ENCODE data around the gene FBXO48.
"Not testable (repeated sequence)": the region's sequence is repeated elsewhere in the genome, so short reads cannot be mapped to it uniquely, and the experiment has no call there.

Gene FBXO48

DNA sequence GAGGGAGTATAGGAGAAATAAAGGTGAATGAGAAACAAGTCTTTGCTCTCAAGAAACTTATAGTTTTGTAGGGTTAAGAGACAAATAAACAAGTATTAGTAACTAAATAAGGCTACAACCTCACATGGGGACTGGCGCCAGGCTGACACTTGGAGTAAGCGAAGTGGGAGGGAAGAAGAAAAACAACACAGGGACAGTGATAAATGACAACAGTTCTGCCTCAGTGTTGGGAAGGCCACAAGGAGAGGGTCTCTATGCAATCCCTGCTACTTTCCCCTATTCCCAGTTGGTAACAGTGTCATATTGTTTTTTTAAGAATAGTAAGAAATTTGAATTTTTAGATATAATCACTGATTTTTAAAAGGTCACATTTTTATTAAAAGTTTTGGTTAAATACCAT, 4.3 kb upstream of the FBXO48 start:
- no peak for DNase-seq (ENCODE audit: low read depth)

- DNase-seq (ENCODE audit: low read depth): no peak
These were observed 2.8 kb upstream of the FBXO48 start for GRCh38 chr2:68469935-68470334.

GRCh38 chr2:68468801-68469200, 1.7 kb upstream of the FBXO48 start:
- no peak for DNase-seq (ENCODE audit: low read depth)

- DNase-seq (ENCODE audit: low read depth): no peak
These were observed 367 bp downstream of the FBXO48 start for GRCh38 chr2:68466778-68467076.

- DNase-seq (ENCODE audit: low read depth): peak; percentile 63
These were observed 725 bp downstream of the FBXO48 start for GRCh38 chr2:68466361-68466777.

GRCh38 chr2:68465081-68465916, 1.8 kb downstream of the FBXO48 start:
- peak; percentile 40 for DNase-seq (ENCODE audit: low read depth)

DNA sequence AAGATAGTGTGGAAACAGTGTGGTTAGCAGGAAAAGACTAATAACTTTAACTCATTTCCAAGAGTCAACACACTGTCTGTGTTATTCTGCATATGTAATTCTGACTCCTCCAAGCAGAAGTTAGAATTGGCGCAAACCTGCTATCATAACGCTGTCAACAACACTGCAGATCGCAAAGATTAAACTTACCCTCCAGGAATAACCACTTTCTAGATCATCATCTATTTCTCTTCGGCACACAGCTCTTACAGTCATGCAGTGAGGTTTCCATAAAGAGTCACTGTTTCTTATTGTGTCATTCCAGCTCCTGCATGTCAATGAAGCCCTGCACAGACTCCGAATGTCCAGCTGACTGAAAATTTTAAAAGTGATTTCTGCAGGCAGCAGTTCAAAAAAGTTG, 2.4 kb downstream of the FBXO48 start:
- no peak for DNase-seq (ENCODE audit: low read depth)

- no peak for DNase-seq (ENCODE audit: low read depth)
These were observed 3.7 kb downstream of the FBXO48 start for GRCh38 chr2:68463287-68463877.

GRCh38 chr2:68458981-68459380, 8.1 kb downstream of the FBXO48 start:
- DNase-seq (ENCODE audit: low read depth): no peak

DNA sequence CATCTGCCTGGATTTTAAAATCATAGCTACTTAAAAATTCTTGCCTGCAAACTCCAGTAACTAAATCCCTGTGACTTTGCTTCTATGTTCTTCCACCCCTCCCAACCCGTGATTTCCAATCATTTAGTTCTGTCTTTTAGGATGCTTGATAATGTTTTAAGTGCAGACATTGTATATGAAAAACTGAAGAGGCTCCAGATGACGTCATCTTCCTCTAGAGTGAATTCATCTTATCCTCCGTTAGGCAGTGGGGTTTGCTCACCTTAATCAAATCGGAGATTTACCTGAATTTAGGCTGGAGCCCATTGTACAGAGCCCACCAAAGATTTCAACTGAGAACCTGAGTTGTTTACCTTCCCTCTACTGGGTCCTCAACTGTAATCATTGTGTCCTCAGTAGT, 10.9 kb downstream of the FBXO48 start:
- DNase-seq (ENCODE audit: low read depth): no peak

DNA sequence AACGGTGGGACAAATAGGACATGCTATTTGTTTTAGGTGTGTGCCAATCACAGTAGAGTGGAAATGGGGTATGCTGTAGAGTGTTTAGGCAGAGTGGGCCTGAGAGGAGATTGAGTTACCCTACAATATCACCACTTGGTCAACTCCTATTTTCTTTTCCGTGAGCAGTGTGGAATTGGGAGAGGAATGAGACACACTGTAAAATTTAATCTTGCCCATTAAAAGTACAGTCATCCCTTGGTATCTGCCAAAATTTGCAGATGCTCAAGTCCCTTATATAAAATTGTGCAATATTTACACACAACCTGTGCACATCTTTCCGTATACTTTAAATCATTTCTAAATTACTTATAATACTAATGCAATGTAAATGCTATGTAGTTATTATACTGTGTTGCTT, 12.4 kb downstream of the FBXO48 start:
- DNase-seq (ENCODE audit: low read depth): no peak

GRCh38 chr2:68453761-68454360, 13.2 kb downstream of the FBXO48 start:
- no peak for DNase-seq (ENCODE audit: low read depth)

DNA sequence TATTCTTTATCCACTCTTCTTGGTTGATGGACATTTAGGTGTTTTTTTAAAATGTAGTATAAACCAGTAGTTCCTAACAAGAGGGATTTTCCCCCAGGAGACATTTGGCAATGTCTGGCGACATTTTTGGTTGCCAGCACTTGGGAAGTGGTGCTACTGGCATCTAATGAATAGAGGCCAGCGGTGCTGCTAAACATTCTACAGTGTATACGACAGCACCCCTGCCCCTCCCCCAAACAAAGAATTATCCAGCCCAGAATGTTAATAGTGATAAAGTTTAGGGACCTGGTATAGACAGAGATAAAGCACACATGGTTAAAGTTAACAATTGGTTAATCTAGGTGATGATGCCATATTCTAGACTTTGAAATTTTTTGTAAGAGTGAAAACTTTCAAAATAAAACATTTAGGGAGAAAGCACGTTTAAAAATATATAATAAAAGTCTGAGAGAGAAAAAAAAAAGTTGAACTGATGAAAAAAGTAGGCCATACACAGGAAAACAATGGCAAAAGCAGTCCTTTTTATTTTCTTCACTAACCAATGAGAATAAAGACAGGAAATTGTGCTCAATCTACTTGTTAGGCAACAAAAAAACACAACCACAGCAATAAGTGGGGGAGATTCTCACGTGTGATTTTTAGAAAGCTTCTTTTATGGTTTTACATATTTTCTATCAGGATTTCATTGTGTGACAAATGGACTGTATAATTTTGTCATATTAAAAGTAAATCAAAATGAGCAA, 14.8 kb downstream of the FBXO48 start:
- no peak for DNase-seq (ENCODE audit: low read depth)

DNA sequence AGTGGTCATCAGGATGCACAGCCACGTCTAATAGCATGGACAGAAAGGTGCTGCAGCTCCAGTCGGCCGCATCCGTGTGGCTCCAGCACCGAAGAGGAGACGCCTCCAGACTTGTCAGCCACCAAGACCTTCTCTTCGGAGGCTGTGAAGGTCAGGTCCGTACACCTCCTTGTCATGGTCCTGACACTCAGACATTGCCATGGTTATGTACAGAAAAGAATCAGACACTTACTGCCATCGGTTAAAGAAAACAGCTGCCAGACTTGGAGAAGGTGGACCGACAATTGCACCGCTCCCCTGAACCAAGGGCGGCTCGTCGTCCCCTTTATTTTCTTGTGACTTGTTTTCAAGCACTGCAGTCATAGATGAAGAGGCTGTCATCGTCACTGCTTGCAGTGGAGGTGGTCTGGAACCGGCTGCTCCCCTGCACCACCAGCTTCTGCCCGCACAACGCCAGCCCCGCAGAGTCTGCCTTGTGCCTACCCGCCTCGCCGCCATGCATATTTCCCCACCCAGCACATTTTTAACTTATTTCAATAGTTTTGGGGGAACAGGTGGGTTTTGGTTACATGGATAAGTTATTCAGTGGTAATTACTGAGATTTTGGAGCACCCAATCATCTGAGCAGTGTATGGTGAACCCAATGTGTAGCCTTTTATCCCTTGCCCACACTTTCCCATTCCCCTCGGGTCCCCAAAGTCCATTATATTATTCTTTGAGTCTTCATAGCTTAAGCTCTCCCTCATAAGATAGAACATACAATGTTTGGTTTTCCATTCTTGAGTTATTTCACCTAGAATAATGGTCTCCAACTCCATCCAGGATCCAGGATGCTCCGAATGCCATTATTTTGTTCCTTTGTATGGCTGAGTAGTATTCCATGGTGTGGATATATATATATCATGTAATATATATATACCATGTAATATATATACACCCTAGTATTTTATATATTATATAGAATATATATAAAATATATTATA, 18.1 kb downstream of the FBXO48 start:
- no peak for DNase-seq (ENCODE audit: low read depth)

- no peak for DNase-seq (ENCODE audit: low read depth)
These were observed 20.0 kb downstream of the FBXO48 start for GRCh38 chr2:68447118-68447517.

GRCh38 chr2:68446425-68446824, 20.7 kb downstream of the FBXO48 start:
- DNase-seq (ENCODE audit: low read depth): not testable (repeated sequence)

- no peak for DNase-seq (ENCODE audit: low read depth)
These were observed 25.1 kb downstream of the FBXO48 start for GRCh38 chr2:68441994-68442322.

- peak; percentile 64 for DNase-seq (ENCODE audit: low read depth)
These were observed 25.7 kb downstream of the FBXO48 start for GRCh38 chr2:68441179-68441993.

DNA sequence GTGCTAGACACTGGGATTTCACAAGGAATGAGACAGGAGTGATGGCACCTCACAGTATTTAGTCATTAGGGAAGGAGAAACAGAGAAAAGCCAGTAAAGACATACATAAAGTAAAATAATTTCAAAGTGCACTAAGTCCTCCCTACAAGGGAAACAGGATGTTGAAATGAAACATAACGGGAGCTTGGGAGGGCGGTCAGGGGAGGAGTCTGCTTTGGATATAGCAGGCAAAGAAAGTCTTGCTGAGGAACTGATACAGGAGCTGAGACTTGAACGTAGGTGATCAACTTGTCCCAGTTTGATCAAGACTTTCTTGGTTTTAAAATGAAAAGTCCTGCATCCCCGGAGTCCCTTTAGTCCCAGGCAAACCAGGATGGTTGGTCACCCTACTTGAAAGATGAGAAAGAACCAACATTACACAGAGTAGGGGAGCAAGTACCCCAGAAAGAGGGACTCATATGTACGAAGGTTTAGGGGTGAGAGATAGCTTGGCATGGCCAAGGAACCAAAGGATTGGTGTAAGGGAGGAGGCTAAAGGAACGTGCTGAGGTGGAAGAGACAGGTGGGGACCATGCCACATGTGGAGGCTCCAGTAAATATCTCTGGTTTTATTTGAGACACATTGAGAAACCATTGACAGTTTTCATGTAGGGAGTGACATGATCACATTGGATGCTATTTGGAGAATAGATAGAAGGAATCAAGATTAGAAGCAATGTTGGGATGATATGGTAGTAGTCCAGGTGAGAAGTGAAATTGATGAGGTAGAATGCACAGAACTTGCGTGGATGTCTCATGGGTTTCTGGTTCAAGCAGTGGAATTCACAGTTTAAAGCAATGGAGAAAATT, 28.4 kb downstream of the FBXO48 start:
- no peak for DNase-seq (ENCODE audit: low read depth)

GRCh38 chr2:68436270-68436669, 30.8 kb downstream of the FBXO48 start:
- DNase-seq (ENCODE audit: low read depth): no peak

All from T-helper 22 cell (primary cell).